ENCODE data around the gene SIRPA.
A peak's percentile ranks its signal among the peaks of the same experiment; 100 is the strongest.

Gene SIRPA

DNA sequence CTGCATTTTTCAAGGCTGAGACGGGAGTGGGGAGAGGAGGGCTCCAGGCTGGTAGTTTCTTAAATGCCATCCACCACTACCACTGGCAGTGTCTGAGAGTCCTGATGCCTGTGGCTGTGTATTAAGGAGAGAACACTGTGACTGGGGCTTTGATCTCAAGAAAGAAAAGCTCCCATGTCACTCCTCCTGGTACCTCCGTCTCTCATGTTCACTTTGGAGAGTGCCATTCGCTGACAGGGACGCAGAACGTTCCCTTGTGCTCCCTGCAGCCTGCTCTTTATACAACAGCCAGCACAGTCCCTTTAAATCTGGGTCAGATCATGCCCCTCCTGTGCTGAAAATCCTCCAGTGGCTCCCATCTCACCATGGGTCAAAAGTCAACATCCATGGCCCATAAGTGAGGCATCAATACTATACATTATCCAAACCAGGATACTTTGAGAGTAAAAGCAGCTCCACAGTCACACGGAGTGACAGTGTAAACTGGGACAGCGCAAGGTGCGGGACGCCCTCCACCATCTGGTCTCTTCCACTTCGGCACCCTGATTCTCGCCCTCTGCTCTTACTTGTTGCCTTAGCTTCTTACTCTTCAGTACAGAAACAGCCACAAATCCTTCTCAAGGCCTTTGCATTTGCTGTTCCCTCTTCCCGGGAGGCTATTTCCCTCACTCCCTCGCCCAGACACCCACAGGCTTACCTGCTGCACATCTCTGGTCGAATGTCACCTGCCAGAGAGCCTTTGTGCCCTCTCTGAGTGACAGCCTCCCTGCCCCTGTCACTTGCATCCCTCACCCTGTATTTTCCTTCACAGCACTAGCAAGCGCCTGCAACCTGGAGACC lies 78.6 kb downstream of the SIRPA start:
- no peak for TF ChIP-seq SIN3A (IDR thresholded peaks at IDR 0.05; ENCODE audit: borderline replicate concordance, insufficient read depth, low read length)
- TF ChIP-seq FOXP2 (optimal IDR thresholded peaks at IDR 0.05; ENCODE audit: borderline replicate concordance, extremely low read depth, extremely low read length, insufficient read depth) = no peak

GRCh38 chr20:1975291-1975690 lies 80.1 kb downstream of the SIRPA start:
- no peak for TF ChIP-seq TAF1 (IDR thresholded peaks at IDR 0.05; ENCODE audit: borderline replicate concordance, insufficient read depth, low read length)
- no peak for TF ChIP-seq REST (IDR thresholded peaks at IDR 0.05; ENCODE audit: insufficient read depth in 1 of 2, low read depth in 2 of 2, low read length in 2 of 2)
- TF ChIP-seq SIN3A (IDR thresholded peaks at IDR 0.05; ENCODE audit: borderline replicate concordance, insufficient read depth, low read length) = no peak

DNA sequence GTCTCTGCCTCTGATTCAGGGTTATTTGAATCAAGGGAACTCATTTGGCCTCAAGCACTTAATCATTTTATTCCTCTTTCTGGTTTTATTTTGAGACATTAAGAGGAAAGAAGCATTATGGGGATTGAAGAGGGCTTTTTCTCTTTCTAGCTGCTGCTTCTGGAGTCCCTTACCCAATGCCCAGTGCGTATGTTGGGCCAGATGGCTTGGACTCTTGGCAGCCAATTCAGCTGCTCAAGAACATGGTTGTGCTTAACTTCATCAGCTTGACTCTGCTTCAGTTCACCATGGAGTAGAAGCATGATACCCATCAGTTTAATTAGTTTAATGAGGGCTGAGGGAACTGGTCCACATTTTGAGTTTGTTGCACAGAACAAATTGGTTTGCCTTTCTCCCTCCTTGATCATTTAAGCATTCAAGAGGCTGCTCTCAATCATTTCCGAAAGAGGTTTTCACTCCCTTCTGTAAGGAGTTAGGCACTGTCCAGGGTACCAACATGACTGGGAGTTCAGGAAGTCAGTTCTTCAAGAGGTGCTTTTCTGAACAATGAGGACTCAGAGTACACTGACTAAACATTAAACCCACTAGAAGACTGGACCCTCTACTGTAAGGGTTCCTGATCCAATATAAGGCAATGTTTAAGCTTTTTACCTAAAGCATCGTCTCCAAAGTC lies 84.0 kb downstream of the SIRPA start:
- no peak for TF ChIP-seq POLR2AphosphoS5 (IDR thresholded peaks at IDR 0.05; ENCODE audit: low read depth, low read length)
- peak; percentile 63 to 89; a peak in 3 of 4 replicates for TF ChIP-seq REST (IDR thresholded peaks at IDR 0.05; ENCODE audit: insufficient read depth in 1 of 2, low read depth in 2 of 2, low read length in 2 of 2)
- no peak for TF ChIP-seq TAF1 (IDR thresholded peaks at IDR 0.05; ENCODE audit: borderline replicate concordance, insufficient read depth, low read length)
- no peak for TF ChIP-seq SIN3A (IDR thresholded peaks at IDR 0.05; ENCODE audit: borderline replicate concordance, insufficient read depth, low read length)

DNA sequence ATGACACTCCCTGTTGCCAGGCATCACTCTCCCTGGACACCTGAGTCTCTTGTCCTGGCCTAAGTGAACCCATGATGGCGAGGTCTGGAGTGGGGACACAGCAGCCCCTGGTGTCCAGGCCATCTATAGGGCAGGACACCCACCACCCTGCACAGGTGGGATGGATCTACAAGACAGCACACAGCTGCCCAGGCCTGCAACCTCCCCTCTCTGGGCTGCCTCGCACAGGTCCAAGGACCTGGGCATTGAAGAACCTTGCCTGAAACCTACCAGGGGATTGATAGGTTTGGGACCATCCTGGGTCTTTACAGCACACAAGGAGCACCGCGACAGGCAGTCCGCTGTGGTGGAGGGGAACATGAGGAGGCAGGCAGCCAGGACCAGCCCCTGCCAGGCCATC lies 87.5 kb downstream of the SIRPA start:
- no peak for TF ChIP-seq SIN3A (IDR thresholded peaks at IDR 0.05; ENCODE audit: borderline replicate concordance, insufficient read depth, low read length)

GRCh38 chr20:1983301-1983700 lies 88.1 kb downstream of the SIRPA start:
- TF ChIP-seq SIN3A (IDR thresholded peaks at IDR 0.05; ENCODE audit: borderline replicate concordance, insufficient read depth, low read length) (no peak), TAF1 (IDR thresholded peaks at IDR 0.05; ENCODE audit: borderline replicate concordance, insufficient read depth, low read length) (no peak), POLR2AphosphoS5 (IDR thresholded peaks at IDR 0.05; ENCODE audit: low read depth, low read length) (no peak), FOXP2 (optimal IDR thresholded peaks at IDR 0.05; ENCODE audit: borderline replicate concordance, extremely low read depth, extremely low read length, insufficient read depth) (no peak), REST (IDR thresholded peaks at IDR 0.05; ENCODE audit: insufficient read depth in 1 of 2, low read depth in 2 of 2, low read length in 2 of 2) (no peak)

DNA sequence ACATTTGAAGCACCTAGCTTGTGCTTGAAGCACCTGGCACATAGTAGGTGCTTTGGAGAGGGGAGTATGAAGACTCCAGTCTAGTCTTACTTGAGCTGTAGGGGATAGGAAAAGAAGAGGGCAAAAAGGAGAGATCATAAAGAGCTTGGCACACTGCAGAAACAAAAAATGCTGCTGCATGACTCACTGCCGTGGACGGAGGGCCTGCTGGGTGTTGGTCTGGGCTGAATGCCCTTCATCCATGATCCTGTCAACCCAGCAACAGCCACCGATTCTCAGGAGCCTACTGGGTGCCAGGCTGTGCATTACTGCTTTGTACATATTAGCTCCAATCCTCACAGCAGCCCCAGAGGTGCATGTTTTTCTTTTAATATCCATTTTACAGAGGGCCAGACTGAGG lies 92.6 kb downstream of the SIRPA start:
- TF ChIP-seq SIN3A (IDR thresholded peaks at IDR 0.05; ENCODE audit: borderline replicate concordance, insufficient read depth, low read length) = no peak
- no peak for TF ChIP-seq POLR2AphosphoS5 (IDR thresholded peaks at IDR 0.05; ENCODE audit: low read depth, low read length)
- TF ChIP-seq REST (IDR thresholded peaks at IDR 0.05; ENCODE audit: insufficient read depth in 1 of 2, low read depth in 2 of 2, low read length in 2 of 2) = no peak
- TF ChIP-seq TAF1 (IDR thresholded peaks at IDR 0.05; ENCODE audit: borderline replicate concordance, insufficient read depth, low read length) = no peak
- no peak for TF ChIP-seq FOXP2 (optimal IDR thresholded peaks at IDR 0.05; ENCODE audit: borderline replicate concordance, extremely low read depth, extremely low read length, insufficient read depth)

Measured in PFSK-1 (cell line).